Measurements from ENCODE around the gene CARD6. TPM values are rescaled to one million over a fixed set of nuclear protein-coding genes. Genes with fewer than 3 reads are reported as not detected.

The CARD6 gene
- total and polyA plus RNA-seq, 7 donors, result 1.1 to 4.1 (median 3.0) TPM

DNA sequence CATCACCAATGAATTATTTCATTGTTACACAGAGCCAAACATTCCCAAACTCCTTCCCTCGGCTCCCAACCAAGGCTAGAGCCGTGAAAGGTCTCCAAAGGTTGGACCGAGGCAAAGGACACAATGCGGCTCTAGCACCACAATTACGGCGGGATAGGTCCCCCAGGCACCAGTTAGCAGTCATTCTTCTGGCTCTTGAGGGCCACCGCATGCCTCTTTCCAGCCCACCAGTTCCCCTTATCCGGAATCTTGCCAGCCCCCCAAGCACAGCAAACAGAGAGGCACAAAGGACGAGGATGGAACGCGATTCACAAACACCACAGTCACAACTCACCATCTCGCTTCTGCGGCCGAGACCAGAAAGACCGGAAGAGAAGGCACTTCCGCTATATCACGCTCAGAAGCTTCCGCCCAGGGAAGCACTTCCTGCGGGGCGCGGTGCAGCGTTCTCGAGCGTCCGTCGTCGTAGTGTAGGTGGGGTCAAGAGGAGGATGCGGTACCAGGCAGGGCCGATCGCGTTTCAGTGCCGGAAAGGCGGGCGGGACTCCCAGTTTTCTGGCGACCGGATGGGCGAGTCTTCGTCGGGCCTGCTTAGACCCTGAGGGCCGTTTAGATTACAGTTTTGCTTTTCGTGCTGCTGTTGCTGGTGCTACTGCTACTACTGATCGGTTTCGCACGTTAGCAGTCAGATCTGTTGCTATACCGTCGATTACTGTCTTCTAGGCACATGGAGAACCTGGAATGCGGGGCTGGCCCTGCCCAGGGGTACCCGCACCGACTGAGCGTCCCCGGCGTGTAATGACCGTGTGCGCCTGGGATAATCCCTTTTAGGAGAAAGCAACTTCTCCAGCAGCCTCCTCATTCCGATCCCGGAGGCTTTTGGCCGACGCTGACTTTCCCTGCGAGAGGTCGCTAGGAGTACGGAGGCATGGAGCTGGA lies 6.0 kb upstream of the CARD6 start, which contains the start of gene RPL37:
TSS of gene RPL37 (minus strand) at position 374 of the 939 bp plus-strand sequence. CDS start at position 337, 37 bp downstream.
- Histone ChIP-seq H3K27me3 (ENCODE audit: insufficient read depth in 3 of 3, low read length in 2 of 3) (no peaks in the 10 kb centered on the region), H3K9me3 (no peaks in the 10 kb centered on the region), H3K4me3 (peak within 1 kb of the TSS; percentile 97), H3K36me3 (ENCODE audit: insufficient read depth in 1 of 2, low read depth in 1 of 2) (peaks cover 9 to 41% of the 10 kb centered on the region in 2 donors), H3K27ac (peak within 1 kb of the TSS; percentile 98), H3K4me1 (peaks cover 22% of the 10 kb centered on the region)
- WGBS, 3 donors, result 1% methylated on average over 61 of the region's 61 CpGs
- ATAC-seq, result peak; percentile 98 to 100 (median 100)
- TF ChIP-seq, protein P1, sequence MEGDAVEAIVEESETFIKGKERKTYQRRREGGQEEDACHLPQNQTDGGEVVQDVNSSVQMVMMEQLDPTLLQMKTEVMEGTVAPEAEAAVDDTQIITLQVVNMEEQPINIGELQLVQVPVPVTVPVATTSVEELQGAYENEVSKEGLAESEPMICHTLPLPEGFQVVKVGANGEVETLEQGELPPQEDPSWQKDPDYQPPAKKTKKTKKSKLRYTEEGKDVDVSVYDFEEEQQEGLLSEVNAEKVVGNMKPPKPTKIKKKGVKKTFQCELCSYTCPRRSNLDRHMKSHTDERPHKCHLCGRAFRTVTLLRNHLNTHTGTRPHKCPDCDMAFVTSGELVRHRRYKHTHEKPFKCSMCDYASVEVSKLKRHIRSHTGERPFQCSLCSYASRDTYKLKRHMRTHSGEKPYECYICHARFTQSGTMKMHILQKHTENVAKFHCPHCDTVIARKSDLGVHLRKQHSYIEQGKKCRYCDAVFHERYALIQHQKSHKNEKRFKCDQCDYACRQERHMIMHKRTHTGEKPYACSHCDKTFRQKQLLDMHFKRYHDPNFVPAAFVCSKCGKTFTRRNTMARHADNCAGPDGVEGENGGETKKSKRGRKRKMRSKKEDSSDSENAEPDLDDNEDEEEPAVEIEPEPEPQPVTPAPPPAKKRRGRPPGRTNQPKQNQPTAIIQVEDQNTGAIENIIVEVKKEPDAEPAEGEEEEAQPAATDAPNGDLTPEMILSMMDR (IDR thresholded peaks at IDR 0.05), result no peak
- intact Hi-C loops (cut with DNase I), result loop anchor here in 1 of 2 donors (1.0 to 2.0 kb wide), 2 partner anchors 38 to 80 kb away; partner anchors contain the start of gene TTC33
- DNase-seq, result peak; percentile 97 to 98

DNA sequence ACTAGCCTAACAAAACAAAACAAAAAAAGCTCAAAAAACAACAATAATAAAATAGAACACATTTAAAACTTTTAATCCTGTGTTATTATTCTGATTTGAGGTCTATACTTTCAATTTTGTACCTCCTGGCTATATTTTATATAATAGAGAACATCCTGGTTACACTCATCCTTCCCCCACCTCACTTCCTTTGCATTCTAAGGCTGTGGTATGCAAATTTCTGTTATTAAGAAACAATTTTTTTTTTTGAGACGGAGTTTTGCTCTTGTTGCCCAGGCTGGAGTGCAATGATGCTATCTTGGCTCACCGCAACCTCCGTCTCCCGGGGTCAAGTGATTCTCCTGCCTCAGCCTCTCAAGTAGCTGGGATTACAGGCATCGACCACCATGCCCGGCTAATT lies 3.1 kb upstream of the CARD6 start:
- no peaks in the 10 kb centered on the region for H3K27me3 ChIP-seq (ENCODE audit: insufficient read depth in 3 of 3, low read length in 2 of 3)
- peaks cover 16% of the 10 kb centered on the region for H3K4me1 ChIP-seq
- no peak overlapping the region for H3K4me3 ChIP-seq
- no peak overlapping the region for H3K27ac ChIP-seq
- no peak for ATAC-seq
- no peaks in the 10 kb centered on the region for H3K9me3 ChIP-seq
- H3K36me3 ChIP-seq (ENCODE audit: insufficient read depth in 1 of 2, low read depth in 1 of 2), result peaks cover 0 to 12% of the 10 kb centered on the region in 2 donors
- 91 to 95% (median 94%) methylated on average over 6 of the region's 6 CpGs for WGBS, 3 donors
- TF ChIP-seq, protein P1 (IDR thresholded peaks at IDR 0.05), result no peak
- no peak for DNase-seq
- intact Hi-C loops (cut with DNase I), result no loop called here

- TF ChIP-seq, protein P1 (IDR thresholded peaks at IDR 0.05), result no peak
- ATAC-seq (peak in 1 of 4 donors; percentile 51), DNase-seq (no peak)
- Histone ChIP-seq H3K4me1 (no peaks in the 10 kb centered on the region), H3K27ac (no peak overlapping the region), H3K4me3 (peak overlapping the region; percentile 57), H3K36me3 (ENCODE audit: insufficient read depth in 1 of 2, low read depth in 1 of 2) (no peaks in the 10 kb centered on the region), H3K9me3 (no peaks in the 10 kb centered on the region), H3K27me3 (ENCODE audit: insufficient read depth in 3 of 3, low read length in 2 of 3) (no peaks in the 10 kb centered on the region)
- intact Hi-C loops (cut with DNase I), result no loop called here
- 56 to 61% (median 59%) methylated on average over 2 of the region's 2 CpGs for WGBS, 3 donors
These were observed 1.2 kb downstream of the CARD6 start for GRCh38 chr5:40842351-40842750.

DNA sequence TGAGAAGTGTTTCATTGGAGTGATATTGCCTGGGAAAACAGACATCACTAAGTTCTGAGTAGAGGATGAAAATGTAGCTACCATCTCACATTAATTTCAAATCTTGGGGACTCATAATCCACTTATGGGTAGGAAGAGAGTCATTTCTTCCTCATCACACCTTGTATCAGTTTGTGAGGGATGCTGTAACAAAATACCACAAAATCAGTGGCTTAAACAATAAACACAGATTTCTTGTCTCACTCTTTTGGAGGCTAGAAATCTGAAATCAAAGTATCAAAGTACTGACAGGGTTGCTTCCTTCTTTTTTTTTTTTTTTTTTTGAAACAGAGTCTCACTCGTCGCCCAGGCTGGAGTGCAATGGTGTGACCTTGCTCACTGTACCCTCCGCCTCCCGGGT lies 3.4 kb downstream of the CARD6 start:
- TF ChIP-seq, protein P1 (IDR thresholded peaks at IDR 0.05), result no peak
- ATAC-seq, result no peak
- no peak for DNase-seq
- intact Hi-C loops (cut with DNase I), result no loop called here
- H3K4me3 ChIP-seq, result no peak overlapping the region
- H3K27me3 ChIP-seq (ENCODE audit: insufficient read depth in 3 of 3, low read length in 2 of 3), result no peaks in the 10 kb centered on the region
- H3K9me3 ChIP-seq, result no peaks in the 10 kb centered on the region
- 90 to 93% (median 93%) methylated on average over 4 of the region's 4 CpGs for WGBS, 3 donors
- H3K36me3 ChIP-seq (ENCODE audit: insufficient read depth in 1 of 2, low read depth in 1 of 2), result no peaks in the 10 kb centered on the region
- no peaks in the 10 kb centered on the region for H3K4me1 ChIP-seq
- no peak overlapping the region for H3K27ac ChIP-seq
